ENCODE results near the gene SSR3. TPM values are rescaled to one million over a fixed set of nuclear protein-coding genes. Genes with fewer than 3 reads are reported as not detected.

SSR3 gene
- total and polyA plus RNA-seq, 2 donors (not counting 1 experiment from before 2014, with no cell fraction given) = 159 to 355 TPM

DNA sequence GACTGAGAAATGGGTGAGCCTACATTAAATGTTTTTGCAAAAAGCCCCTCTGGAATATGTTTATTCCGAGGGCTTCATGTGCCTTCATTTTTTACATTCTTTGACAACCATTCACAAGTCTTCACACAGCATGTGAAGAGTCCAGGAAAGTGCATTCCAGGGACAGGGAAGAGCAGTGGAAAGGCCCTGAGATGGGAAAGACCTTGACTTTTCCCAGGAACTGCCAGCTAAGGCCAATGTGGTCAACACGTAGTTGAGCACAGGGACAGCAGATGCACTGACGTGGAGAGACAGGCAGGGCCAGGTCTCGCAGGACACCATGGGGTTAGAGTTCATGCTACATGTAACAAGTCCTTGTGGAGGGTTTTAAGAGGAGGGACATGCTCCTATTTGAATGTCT is 21.7 kb downstream of the SSR3 start:
- no peaks in the 10 kb centered on the region for H3K27me3 ChIP-seq (ENCODE audit: control insufficient read depth, insufficient read depth, low read length)
- no peak overlapping the region for H3K4me2 ChIP-seq (ENCODE audit: extremely low read depth, insufficient read depth, low read length)
- no peaks in the 10 kb centered on the region for H3K9me3 ChIP-seq (ENCODE audit: control insufficient read depth, insufficient read depth, low read depth, low read length)
- H3K36me3 ChIP-seq (ENCODE audit: control insufficient read depth, insufficient read depth, low read length) = no peaks in the 10 kb centered on the region
- H3K27ac ChIP-seq (ENCODE audit: insufficient read depth, low read length) = no peak overlapping the region
- peak; percentile 54 for DNase-seq (ENCODE audit: low read depth in 2 of 2)
- H3K4me1 ChIP-seq (ENCODE audit: control insufficient read depth, extremely low read depth, insufficient read depth, low read length) = peaks cover 8% of the 10 kb centered on the region
- no peaks in the 10 kb centered on the region for H4K20me1 ChIP-seq (ENCODE audit: control insufficient read depth, extremely low read depth, insufficient read depth, low read length)
- H3K9ac ChIP-seq (ENCODE audit: insufficient read depth, low read length) = no peak overlapping the region
- H3K79me2 ChIP-seq (ENCODE audit: control insufficient read depth, insufficient read depth, low read length) = no peaks in the 10 kb centered on the region
- H2AFZ ChIP-seq (ENCODE audit: low read length) = no peak overlapping the region
- H3K4me3 ChIP-seq (replicated peaks in 1 of 4; ENCODE audit: control extremely low read depth in 1 of 4, insufficient read depth in 1 of 4, low read depth in 3 of 4, low read length in 4 of 4) = no peak overlapping the region
- no peak for TF ChIP-seq EZH2 (IDR thresholded peaks at IDR 0.05; ENCODE audit: low read length, missing control alignments)
- TF ChIP-seq, protein P1, sequence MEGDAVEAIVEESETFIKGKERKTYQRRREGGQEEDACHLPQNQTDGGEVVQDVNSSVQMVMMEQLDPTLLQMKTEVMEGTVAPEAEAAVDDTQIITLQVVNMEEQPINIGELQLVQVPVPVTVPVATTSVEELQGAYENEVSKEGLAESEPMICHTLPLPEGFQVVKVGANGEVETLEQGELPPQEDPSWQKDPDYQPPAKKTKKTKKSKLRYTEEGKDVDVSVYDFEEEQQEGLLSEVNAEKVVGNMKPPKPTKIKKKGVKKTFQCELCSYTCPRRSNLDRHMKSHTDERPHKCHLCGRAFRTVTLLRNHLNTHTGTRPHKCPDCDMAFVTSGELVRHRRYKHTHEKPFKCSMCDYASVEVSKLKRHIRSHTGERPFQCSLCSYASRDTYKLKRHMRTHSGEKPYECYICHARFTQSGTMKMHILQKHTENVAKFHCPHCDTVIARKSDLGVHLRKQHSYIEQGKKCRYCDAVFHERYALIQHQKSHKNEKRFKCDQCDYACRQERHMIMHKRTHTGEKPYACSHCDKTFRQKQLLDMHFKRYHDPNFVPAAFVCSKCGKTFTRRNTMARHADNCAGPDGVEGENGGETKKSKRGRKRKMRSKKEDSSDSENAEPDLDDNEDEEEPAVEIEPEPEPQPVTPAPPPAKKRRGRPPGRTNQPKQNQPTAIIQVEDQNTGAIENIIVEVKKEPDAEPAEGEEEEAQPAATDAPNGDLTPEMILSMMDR (conservative IDR thresholded peaks at IDR 0.05 in 1 of 2, IDR thresholded peaks at IDR 0.05 in 1 of 2; ENCODE audit: low read depth in 1 of 2, low read length in 2 of 2) = no peak

DNA sequence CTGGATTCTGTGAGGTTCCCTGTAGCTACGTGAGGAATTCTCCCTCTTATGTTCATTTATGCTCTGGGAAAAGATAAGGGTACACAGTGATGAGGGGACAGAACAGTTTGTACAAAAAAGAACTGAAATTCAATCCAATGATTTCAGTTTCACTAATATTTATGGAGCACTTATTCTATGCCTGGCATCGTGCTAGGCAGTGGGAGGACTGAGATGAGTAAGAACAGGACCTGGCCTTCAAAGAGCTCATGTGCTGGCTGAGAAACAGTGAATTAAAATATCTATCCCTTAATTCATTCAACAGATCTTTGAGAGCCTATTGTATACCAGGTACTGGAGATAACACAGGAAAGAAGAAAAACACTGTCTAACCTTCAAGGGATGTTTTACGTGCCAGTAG is 22.2 kb downstream of the SSR3 start:
- DNase-seq (ENCODE audit: low read depth in 2 of 2) = peak in 1 of 2 donors; percentile 32
- no peak overlapping the region for H3K4me3 ChIP-seq (replicated peaks in 1 of 4; ENCODE audit: control extremely low read depth in 1 of 4, insufficient read depth in 1 of 4, low read depth in 3 of 4, low read length in 4 of 4)
- H4K20me1 ChIP-seq (ENCODE audit: control insufficient read depth, extremely low read depth, insufficient read depth, low read length) = no peaks in the 10 kb centered on the region
- H3K27ac ChIP-seq (ENCODE audit: insufficient read depth, low read length) = no peak overlapping the region
- no peaks in the 10 kb centered on the region for H3K9me3 ChIP-seq (ENCODE audit: control insufficient read depth, insufficient read depth, low read depth, low read length)
- no peaks in the 10 kb centered on the region for H3K27me3 ChIP-seq (ENCODE audit: control insufficient read depth, insufficient read depth, low read length)
- H3K9ac ChIP-seq (ENCODE audit: insufficient read depth, low read length) = no peak overlapping the region
- no peak overlapping the region for H3K4me2 ChIP-seq (ENCODE audit: extremely low read depth, insufficient read depth, low read length)
- H3K36me3 ChIP-seq (ENCODE audit: control insufficient read depth, insufficient read depth, low read length) = no peaks in the 10 kb centered on the region
- H3K79me2 ChIP-seq (ENCODE audit: control insufficient read depth, insufficient read depth, low read length) = no peaks in the 10 kb centered on the region
- no peak for TF ChIP-seq EZH2 (IDR thresholded peaks at IDR 0.05; ENCODE audit: low read length, missing control alignments)
- TF ChIP-seq, protein P1 (conservative IDR thresholded peaks at IDR 0.05 in 1 of 2, IDR thresholded peaks at IDR 0.05 in 1 of 2; ENCODE audit: low read depth in 1 of 2, low read length in 2 of 2) = no peak
- H3K4me1 ChIP-seq (ENCODE audit: control insufficient read depth, extremely low read depth, insufficient read depth, low read length) = peaks cover 8% of the 10 kb centered on the region
- no peak overlapping the region for H2AFZ ChIP-seq (ENCODE audit: low read length)

DNA sequence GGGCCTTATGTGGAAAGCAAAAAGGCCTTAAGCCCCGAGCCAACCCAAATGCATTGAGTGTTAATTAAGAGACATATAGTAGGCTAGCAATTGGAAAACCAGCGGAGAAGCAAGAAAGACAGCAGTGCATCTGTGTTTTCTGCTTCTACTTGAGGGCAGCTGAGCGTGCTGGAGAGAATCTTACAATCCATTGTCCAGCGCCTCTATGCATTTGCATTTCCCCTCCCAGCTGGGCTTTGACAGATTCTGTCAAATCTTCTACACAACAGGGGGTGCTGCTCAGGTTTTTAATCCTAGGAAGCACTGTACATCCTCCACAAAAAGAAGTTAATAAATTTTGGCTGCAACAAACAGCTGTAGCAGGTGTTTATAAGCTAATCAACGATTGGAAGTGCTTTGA is 23.9 kb downstream of the SSR3 start:
- Histone ChIP-seq H3K9ac (ENCODE audit: insufficient read depth, low read length) (no peak overlapping the region), H3K9me3 (ENCODE audit: control insufficient read depth, insufficient read depth, low read depth, low read length) (no peaks in the 10 kb centered on the region), H4K20me1 (ENCODE audit: control insufficient read depth, extremely low read depth, insufficient read depth, low read length) (no peaks in the 10 kb centered on the region), H3K36me3 (ENCODE audit: control insufficient read depth, insufficient read depth, low read length) (no peaks in the 10 kb centered on the region), H3K27me3 (ENCODE audit: control insufficient read depth, insufficient read depth, low read length) (no peaks in the 10 kb centered on the region), H3K4me1 (ENCODE audit: control insufficient read depth, extremely low read depth, insufficient read depth, low read length) (peaks cover 6% of the 10 kb centered on the region), H3K79me2 (ENCODE audit: control insufficient read depth, insufficient read depth, low read length) (no peaks in the 10 kb centered on the region), H2AFZ (ENCODE audit: low read length) (no peak overlapping the region), H3K27ac (ENCODE audit: insufficient read depth, low read length) (no peak overlapping the region), H3K4me2 (ENCODE audit: extremely low read depth, insufficient read depth, low read length) (no peak overlapping the region), H3K4me3 (replicated peaks in 1 of 4; ENCODE audit: control extremely low read depth in 1 of 4, insufficient read depth in 1 of 4, low read depth in 3 of 4, low read length in 4 of 4) (no peak overlapping the region)
- TF ChIP-seq, protein P1 (conservative IDR thresholded peaks at IDR 0.05 in 1 of 2, IDR thresholded peaks at IDR 0.05 in 1 of 2; ENCODE audit: low read depth in 1 of 2, low read length in 2 of 2) = no peak
- TF ChIP-seq EZH2 (IDR thresholded peaks at IDR 0.05; ENCODE audit: low read length, missing control alignments) = no peak
- DNase-seq (ENCODE audit: low read depth in 2 of 2) = no peak
